ENCODE results near the gene PI4KA. TPM values are rescaled to one million over a fixed set of nuclear protein-coding genes. Genes with fewer than 3 reads are reported as not detected.

Gene PI4KA
- total RNA-seq, 2 experiments from 2014 or later, result 55.0 to 63.7 TPM

DNA sequence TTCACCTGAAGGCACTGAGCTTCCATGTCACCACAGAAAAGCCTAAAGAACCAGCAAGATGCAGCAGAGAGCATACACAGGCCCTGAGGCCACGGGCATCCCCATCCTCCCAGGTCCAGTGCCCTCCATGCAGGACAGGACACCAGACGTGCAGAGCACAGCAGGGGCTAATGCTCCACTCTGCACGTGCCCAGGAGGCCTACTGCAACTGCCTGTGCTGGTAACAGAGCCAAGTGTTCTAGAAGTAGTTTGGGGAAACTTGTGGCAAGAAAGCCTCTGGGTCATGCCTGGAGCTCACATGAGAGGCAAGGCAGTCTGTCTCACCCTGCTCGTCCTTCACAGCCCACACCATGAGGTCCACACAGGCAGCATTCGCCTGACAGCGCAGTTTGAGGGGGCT is 54.0 kb downstream of the PI4KA start:
- Mint-ChIP-seq H3K27ac (no peak overlapping the region), H3K36me3 (ENCODE audit: low read depth) (peaks cover 22% of the 10 kb centered on the region), H3K9me3 (no peaks in the 10 kb centered on the region), H3K4me1 (ENCODE audit: low read depth) (no peaks in the 10 kb centered on the region), H3K27me3 (ENCODE audit: low read depth) (no peaks in the 10 kb centered on the region), H3K4me3 (no peak overlapping the region)
- DNase-seq, result no peak
- CTCF ChIA-PET, result interaction anchor here (0.6 to 1.3 kb wide), 2 partner anchors 58 to 107 kb away, joined by 3 to 4 read pairs; no protein-coding TSS in a partner anchor
- intact Hi-C loops (cut with micrococcal nuclease), result no loop called here

GRCh38 chr22:20803696-20804324 is 54.8 kb downstream of the PI4KA start:
- Mint-ChIP-seq H3K36me3 (ENCODE audit: low read depth) (peaks cover 22% of the 10 kb centered on the region), H3K4me1 (ENCODE audit: low read depth) (no peaks in the 10 kb centered on the region), H3K4me3 (no peak overlapping the region), H3K27me3 (ENCODE audit: low read depth) (no peaks in the 10 kb centered on the region), H3K27ac (no peak overlapping the region), H3K9me3 (no peaks in the 10 kb centered on the region)
- CTCF ChIA-PET, result interaction anchor here (0.6 to 1.3 kb wide), 3 partner anchors 59 to 201 kb away, joined by 3 to 4 read pairs (median 3); no protein-coding TSS in a partner anchor
- DNase-seq, result peak; percentile 61
- intact Hi-C loops (cut with micrococcal nuclease), result no loop called here

GRCh38 chr22:20802922-20803553 is 55.6 kb downstream of the PI4KA start:
- Mint-ChIP-seq H3K4me3 (no peak overlapping the region), H3K9me3 (no peaks in the 10 kb centered on the region), H3K36me3 (ENCODE audit: low read depth) (peaks cover 22% of the 10 kb centered on the region), H3K4me1 (ENCODE audit: low read depth) (no peaks in the 10 kb centered on the region), H3K27ac (no peak overlapping the region), H3K27me3 (ENCODE audit: low read depth) (no peaks in the 10 kb centered on the region)
- intact Hi-C loops (cut with micrococcal nuclease), result no loop called here
- CTCF ChIA-PET, result interaction anchor here (1.0 kb wide), 1 partner anchor 202 kb away, joined by 3 read pairs; no protein-coding TSS in a partner anchor
- no peak for DNase-seq

GRCh38 chr22:20802452-20802851 is 56.2 kb downstream of the PI4KA start:
- intact Hi-C loops (cut with micrococcal nuclease), result no loop called here
- CTCF ChIA-PET, result no interaction called here
- H3K36me3 Mint-ChIP-seq (ENCODE audit: low read depth), result peaks cover 20% of the 10 kb centered on the region
- no peak overlapping the region for H3K27ac Mint-ChIP-seq
- H3K4me1 Mint-ChIP-seq (ENCODE audit: low read depth), result no peaks in the 10 kb centered on the region
- H3K4me3 Mint-ChIP-seq, result no peak overlapping the region
- H3K9me3 Mint-ChIP-seq, result no peaks in the 10 kb centered on the region
- no peak for DNase-seq
- H3K27me3 Mint-ChIP-seq (ENCODE audit: low read depth), result no peaks in the 10 kb centered on the region

DNA sequence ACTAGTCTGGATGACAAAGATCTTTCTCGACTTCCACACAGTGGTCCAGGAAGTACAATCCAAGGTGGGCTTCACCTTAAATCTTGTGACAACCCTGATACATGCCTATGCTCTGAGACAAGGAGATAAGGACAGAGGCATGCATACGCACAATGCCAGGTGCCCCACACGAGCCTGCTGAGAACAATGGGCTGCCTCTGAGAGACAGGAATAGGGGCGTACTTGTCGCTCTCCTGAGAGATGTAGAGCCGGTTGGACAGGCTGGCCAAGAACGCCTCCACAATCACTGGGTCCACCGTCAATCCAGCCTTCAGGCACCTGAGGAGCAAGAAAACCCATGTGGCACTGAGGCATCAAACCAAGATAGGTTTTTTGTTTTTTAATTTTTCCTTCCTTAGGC is 59.2 kb downstream of the PI4KA start:
- no peak overlapping the region for H3K27ac Mint-ChIP-seq
- no peaks in the 10 kb centered on the region for H3K9me3 Mint-ChIP-seq
- no peaks in the 10 kb centered on the region for H3K4me1 Mint-ChIP-seq (ENCODE audit: low read depth)
- intact Hi-C loops (cut with micrococcal nuclease), result no loop called here
- H3K4me3 Mint-ChIP-seq, result no peak overlapping the region
- no peaks in the 10 kb centered on the region for H3K27me3 Mint-ChIP-seq (ENCODE audit: low read depth)
- H3K36me3 Mint-ChIP-seq (ENCODE audit: low read depth), result peaks cover 20% of the 10 kb centered on the region
- CTCF ChIA-PET, result no interaction called here
- DNase-seq, result no peak

DNA sequence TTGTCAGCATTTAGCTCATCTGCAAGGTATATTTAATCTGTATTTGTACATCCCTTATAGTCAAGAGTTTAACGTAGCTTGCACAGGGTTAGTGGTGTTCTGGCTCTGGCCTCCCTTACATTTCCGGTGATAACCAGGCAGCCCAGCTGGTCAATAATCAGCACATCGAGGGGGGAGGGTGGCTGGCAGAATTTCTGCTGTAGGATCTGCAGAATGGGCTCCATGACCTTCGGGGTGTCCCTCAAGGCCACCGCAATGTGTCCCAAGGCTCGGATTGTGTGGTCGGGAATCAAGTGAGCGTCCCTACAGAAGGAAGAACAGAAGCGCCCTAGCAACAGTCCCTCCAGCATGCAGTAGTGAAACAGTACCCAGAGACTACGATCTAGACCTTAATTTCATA is 59.6 kb downstream of the PI4KA start:
- Mint-ChIP-seq H3K9me3 (no peaks in the 10 kb centered on the region), H3K4me3 (no peak overlapping the region), H3K36me3 (ENCODE audit: low read depth) (peaks cover 23% of the 10 kb centered on the region), H3K27me3 (ENCODE audit: low read depth) (no peaks in the 10 kb centered on the region), H3K27ac (no peak overlapping the region), H3K4me1 (ENCODE audit: low read depth) (no peaks in the 10 kb centered on the region)
- no peak for DNase-seq
- CTCF ChIA-PET, result interaction anchor here (1.0 kb wide), 1 partner anchor 15 kb away, joined by 5 read pairs; no protein-coding TSS in a partner anchor
- intact Hi-C loops (cut with micrococcal nuclease), result no loop called here

DNA sequence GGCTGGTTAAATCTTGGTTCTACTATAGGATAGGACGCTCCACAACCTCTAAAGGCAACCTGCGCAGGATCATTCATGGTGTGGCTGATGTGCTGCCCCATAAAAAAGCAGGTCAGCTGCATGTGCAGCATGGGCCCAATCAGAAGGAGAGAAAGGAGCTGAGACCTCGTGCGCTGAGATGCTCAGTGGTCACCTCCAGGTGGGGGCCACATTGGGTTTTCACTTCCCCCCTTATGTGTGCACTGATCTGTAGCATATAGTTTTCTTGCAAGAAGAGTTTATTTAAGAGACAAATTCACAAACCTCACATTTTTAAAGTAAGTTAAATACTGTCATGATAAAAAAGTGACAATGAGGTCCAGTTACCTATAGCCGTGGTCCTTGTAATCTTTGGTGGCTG is 60.4 kb downstream of the PI4KA start:
- no peak for DNase-seq
- Mint-ChIP-seq H3K27me3 (ENCODE audit: low read depth) (no peaks in the 10 kb centered on the region), H3K36me3 (ENCODE audit: low read depth) (peaks cover 20% of the 10 kb centered on the region), H3K27ac (no peak overlapping the region), H3K4me3 (no peak overlapping the region), H3K9me3 (no peaks in the 10 kb centered on the region), H3K4me1 (ENCODE audit: low read depth) (no peaks in the 10 kb centered on the region)
- CTCF ChIA-PET, result interaction anchor here (1.0 kb wide), 1 partner anchor 14 kb away, joined by 5 read pairs; no protein-coding TSS in a partner anchor
- intact Hi-C loops (cut with micrococcal nuclease), result no loop called here

DNA sequence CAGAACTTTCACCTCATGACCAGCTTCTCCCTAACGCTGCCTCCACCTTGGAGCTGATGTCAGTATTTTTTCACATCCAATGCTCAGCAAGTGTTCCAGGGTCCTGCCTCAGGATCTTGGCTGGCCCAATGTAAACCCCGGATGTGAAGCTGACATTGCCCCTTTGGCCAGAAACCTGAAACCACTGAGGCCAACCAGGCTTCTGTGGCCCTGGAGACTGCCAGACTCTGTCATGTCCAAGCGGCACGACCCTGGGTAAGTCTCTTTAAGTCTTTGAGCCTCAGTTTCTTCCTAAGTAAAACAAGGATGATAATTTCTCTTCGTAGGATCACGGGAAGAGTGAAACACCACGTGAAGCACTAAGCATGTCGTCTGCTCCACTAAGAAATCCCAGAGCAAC is 61.9 kb downstream of the PI4KA start:
- H3K4me3 Mint-ChIP-seq, result no peak overlapping the region

DNA sequence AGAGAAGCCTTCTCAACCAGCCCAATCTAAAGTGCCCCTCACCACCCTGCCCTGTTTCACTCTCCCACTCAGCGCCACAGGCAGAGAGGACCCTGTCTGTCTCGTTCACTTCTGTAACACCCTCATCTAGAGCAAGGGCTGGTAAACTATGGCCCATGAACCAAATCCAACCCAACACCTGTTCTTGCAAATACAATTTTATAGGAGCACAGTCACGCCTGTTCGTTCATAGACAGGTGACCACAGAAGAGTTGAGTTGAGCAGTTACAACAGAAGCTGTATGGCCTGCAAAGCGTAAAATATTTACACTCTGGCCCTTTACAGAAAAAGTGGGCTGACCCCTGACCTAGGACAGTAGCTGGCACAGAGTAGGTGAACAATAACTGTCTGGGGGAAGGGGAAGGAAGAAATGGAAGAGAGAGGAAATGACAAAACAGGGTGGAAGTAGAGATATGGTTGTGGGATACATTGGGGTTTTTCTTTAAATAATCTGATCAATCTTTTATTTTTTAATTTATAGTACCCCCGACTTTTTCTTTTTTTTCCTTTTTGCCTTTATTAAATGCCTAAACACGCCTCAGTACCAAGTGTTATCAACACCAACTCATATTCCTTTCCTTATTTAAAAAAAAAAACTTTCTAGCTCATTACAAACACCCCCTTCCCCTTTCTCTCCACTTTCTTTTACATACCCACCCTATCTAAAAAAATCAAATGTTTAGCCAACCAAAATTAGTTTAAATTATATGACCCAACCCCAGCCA is 63.8 kb downstream of the PI4KA start:
- intact Hi-C loops (cut with micrococcal nuclease), result no loop called here
- Mint-ChIP-seq H3K9me3 (no peaks in the 10 kb centered on the region), H3K4me3 (no peak overlapping the region), H3K27ac (peak overlapping the region; percentile 28), H3K36me3 (ENCODE audit: low read depth) (peaks cover 20% of the 10 kb centered on the region), H3K4me1 (ENCODE audit: low read depth) (no peaks in the 10 kb centered on the region), H3K27me3 (ENCODE audit: low read depth) (no peaks in the 10 kb centered on the region)
- CTCF ChIA-PET, result interaction anchor here (1.5 kb wide), 1 partner anchor 11 kb away, joined by 6 read pairs; no protein-coding TSS in a partner anchor
- DNase-seq, result no peak

More for the DNA sequence above, 61.9 kb downstream of the PI4KA start:
- no peak for DNase-seq
- Mint-ChIP-seq H3K4me1 (ENCODE audit: low read depth) (no peaks in the 10 kb centered on the region), H3K27ac (no peak overlapping the region), H3K27me3 (ENCODE audit: low read depth) (no peaks in the 10 kb centered on the region), H3K9me3 (no peaks in the 10 kb centered on the region), H3K36me3 (ENCODE audit: low read depth) (peaks cover 16% of the 10 kb centered on the region)
- intact Hi-C loops (cut with micrococcal nuclease), result no loop called here
- CTCF ChIA-PET, result interaction anchor here (0.9 kb wide), 1 partner anchor 13 kb away, joined by 4 read pairs; no protein-coding TSS in a partner anchor

DNA sequence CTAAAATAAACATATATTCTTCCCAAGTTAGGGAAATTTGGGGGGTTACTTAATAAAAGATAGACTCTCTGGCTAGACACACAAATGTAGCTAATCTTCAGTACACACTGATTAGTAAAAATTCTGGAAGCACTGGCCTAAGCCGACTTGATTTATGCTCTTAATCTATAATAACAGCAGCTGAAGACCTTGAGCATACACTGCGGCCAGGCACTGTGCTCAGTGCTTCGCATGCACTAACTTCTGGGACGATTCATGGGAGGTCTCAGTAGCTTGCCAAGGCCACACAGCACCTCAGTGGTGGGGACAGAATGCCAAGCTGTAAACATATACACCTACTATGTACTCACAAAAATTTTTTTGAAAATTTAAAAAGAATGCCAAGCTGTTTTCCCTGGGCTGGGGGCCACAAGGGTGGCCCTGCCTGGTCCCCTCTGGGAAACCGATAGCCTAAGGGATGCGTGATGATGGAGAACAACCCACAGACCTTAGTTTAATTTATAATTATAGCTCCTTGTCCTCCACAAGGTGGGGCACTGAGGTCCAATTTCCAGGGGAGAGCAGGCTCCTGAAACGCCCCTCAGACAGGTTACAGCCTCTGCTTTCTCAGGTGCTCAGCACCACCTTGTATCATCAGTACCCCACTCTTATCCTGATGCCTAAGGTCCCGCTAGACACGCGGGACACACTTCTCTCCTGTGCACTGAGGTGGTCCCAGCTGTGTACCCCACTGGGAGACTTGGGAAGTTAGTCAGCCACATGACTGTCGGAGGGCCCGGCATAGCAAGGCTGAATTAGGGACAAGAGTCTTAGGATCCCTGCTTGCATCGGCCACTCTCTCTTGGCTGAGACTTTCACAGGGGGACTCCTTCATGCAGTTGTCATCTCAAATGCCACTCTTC is 64.6 kb downstream of the PI4KA start:
- Mint-ChIP-seq H3K36me3 (ENCODE audit: low read depth) (peaks cover 18% of the 10 kb centered on the region), H3K4me3 (no peak overlapping the region), H3K9me3 (no peaks in the 10 kb centered on the region), H3K27me3 (ENCODE audit: low read depth) (no peaks in the 10 kb centered on the region), H3K27ac (no peak overlapping the region), H3K4me1 (ENCODE audit: low read depth) (no peaks in the 10 kb centered on the region)
- DNase-seq, result no peak
- CTCF ChIA-PET, result interaction anchor here (0.6 to 1.5 kb wide), 4 partner anchors 10 to 35 kb away, joined by 3 to 6 read pairs (median 3); no protein-coding TSS in a partner anchor
- intact Hi-C loops (cut with micrococcal nuclease), result no loop called here

DNA sequence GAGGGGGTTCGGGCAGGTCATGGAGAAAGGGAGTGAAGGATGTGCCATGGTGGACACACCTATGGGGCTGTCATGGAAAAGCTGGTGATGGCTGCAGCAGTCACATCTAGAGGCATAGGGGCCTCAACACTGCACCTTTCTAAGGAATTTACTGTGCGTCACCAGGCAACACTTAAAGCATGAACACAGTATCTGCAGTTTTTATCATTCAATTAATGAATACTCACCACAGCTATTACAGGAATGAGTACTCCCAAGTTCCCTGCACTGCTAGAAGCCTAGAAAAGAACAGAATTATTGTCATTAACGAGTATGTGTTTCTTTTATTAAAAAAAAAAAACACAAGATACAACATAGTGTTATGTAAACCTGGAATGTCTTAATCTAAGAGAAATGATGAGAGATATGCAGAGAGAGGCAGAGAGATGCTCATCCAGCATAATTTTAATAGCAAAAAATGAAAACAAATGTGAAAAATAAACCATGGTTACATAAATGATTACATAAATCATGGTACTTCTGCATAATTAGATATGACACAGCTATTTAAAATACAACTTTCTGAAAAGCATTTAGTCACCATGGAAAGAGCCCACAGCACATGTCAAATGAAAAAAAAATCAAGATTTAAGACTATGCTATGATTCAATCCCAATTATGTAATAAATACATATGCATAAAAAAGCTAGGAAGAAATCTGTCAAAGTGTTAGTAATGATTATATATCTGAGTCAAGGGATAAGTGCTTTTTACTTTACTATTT is 65.5 kb downstream of the PI4KA start:
- intact Hi-C loops (cut with micrococcal nuclease), result no loop called here
- Mint-ChIP-seq H3K27me3 (ENCODE audit: low read depth) (no peaks in the 10 kb centered on the region), H3K4me3 (no peak overlapping the region), H3K4me1 (ENCODE audit: low read depth) (no peaks in the 10 kb centered on the region), H3K36me3 (ENCODE audit: low read depth) (peaks cover 21% of the 10 kb centered on the region), H3K9me3 (no peaks in the 10 kb centered on the region), H3K27ac (no peak overlapping the region)
- CTCF ChIA-PET, result interaction anchor here (0.6 to 1.5 kb wide), 7 partner anchors 9 to 625 kb away, joined by 3 to 6 read pairs (median 3); no protein-coding TSS in a partner anchor
- DNase-seq, result no peak
